IPS-18c (cell line): ENCODE data around the gene LRRFIP1.
"Not testable (repeated sequence)": the region's sequence is repeated elsewhere in the genome, so short reads cannot be mapped to it uniquely, and the experiment has no call there.

ENCODE experiments used
- H3K4me3 ChIP-seq: 2 replicates; pipeline ENCODE4 v1.7.0; 2013; ENCODE audit warnings: low read depth, mild to moderate bottlenecking, low read length, moderate library complexity; ENCODE audit not compliant: insufficient read depth
- H3K9me3 ChIP-seq: one replicate; pipeline ENCODE4 v1.6.1; 2013; ENCODE audit warnings: mild to moderate bottlenecking, low read length, moderate library complexity; ENCODE audit not compliant: control insufficient read depth, insufficient read depth

The LRRFIP1 gene

DNA sequence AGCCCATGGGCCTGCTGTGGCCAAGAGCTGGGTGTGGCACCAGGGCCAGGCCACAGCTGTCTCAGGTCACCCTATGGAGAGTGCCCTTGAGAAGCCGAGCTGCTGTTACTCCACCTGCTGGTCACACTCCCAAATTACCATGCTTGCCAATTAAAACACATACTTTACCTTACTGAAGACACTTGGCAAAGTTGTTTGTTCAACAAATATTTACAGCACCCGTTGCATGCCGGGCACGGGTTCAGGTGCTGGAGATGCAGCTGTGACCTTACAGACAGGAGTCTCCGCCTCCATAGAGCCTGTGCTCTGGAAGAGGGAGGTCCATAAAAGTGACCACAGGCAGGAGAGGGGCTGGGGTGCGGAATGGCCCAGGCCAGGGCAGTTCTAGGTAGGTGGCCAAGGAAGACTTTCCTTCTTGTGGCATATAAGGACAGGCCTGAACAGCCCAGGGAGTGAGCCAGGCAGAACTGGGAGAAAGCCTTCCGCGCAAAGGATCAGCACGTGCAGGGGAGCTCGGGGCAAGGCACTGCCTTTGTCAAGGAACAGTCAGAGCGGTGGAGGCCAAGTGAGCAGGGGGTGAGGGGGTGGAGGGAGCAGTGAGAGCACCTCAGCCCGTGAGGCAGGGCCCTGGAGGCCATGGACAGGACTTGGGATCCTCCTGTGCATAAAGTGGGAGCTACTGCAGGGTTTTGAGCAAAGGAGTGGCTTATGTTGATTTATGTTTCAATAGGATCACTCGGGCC is 147.6 kb downstream of the LRRFIP1 start:
- Histone ChIP-seq H3K9me3 (no peaks in the 10 kb centered on the region), H3K4me3 (no peak overlapping the region)

- H3K4me3 ChIP-seq, result no peak overlapping the region
- peaks cover 2% of the 10 kb centered on the region for H3K9me3 ChIP-seq
Measured at GRCh38 chr2:237779521-237779920, 152.1 kb downstream of the LRRFIP1 start.

GRCh38 chr2:237782181-237782580 is 154.8 kb downstream of the LRRFIP1 start:
- Histone ChIP-seq H3K4me3 (no peak overlapping the region), H3K9me3 (peaks cover 2% of the 10 kb centered on the region)

GRCh38 chr2:237783678-237784077 is 156.3 kb downstream of the LRRFIP1 start:
- H3K4me3 ChIP-seq, H3K9me3 ChIP-seq: not testable (repeated sequence)

DNA sequence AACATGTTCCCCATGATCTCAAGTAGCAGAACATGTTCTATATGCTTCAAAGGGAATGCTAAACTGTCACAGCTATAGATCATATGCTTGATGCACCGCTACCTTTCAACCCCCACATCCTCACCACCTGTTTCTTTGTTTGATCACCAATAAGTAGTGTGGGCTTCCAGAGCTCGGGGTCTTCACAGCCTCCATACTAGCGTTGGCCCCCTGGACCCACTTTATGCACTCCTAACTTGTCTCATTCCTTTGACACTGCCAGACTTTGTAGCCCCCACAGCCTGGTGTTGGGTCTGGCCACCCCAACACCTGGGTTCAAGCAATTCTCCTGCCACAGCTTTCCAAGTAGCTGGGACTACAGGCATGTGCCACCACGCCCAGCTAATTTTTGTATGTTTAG is 159.5 kb downstream of the LRRFIP1 start:
- no peak overlapping the region for H3K4me3 ChIP-seq
- peaks cover 2% of the 10 kb centered on the region for H3K9me3 ChIP-seq

GRCh38 chr2:237790353-237790752 is 163.0 kb downstream of the LRRFIP1 start:
- H3K4me3 ChIP-seq, result no peak overlapping the region
- H3K9me3 ChIP-seq, result no peaks in the 10 kb centered on the region

DNA sequence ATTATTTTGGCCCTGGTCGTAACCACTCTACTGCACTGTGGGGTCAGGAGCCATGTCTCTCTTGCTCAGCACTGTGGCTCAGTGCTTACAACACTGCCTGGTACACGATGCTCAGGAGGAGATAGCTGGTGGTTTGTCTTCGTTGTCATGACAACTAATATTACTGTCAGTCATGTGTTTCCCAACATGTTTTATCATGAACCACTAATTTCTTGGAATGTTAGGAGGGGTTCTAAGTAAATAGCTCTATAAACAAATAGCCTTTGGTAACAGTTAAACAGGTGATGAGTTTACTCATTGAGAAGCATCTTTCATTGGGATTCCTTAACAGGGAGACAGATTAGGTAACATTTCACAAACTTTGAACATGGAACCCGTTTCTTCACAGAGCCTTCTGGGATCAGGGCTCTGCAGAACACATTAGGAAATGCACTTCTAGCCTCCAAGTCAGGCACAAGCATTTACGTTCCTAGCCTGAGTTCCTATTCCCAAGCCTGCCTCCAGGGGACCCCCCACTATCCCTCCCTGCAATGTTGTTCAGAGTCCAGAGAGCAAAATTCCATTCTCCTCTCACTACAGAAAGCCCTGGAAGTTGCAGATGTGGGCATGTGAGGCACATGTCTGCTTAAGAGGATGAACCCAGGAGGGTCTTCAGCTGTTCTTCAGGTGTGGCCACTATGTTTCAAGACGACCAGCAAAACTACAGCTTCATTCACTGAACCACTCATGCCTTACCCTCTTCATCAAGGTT is 164.8 kb downstream of the LRRFIP1 start:
- Histone ChIP-seq H3K4me3 (no peak overlapping the region), H3K9me3 (no peaks in the 10 kb centered on the region)

DNA sequence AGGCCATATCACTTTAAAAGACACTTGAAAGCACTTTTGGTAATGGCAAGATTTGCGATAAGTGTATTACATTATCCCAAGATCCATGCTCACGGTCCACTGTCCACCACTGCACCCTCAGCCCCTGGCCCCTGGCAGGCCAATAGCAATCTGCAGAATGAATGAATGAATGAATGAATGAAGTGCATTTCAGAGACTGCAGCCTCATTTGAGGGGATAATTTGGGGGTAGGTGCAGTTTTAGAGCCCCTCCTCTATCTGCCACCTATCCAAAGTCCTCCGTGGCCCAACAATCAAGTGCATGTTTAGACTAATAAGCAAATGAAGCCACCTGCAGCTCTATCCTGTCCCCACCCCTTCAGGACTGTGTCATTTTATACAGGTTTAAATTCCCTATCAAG is 169.9 kb downstream of the LRRFIP1 start:
- H3K9me3 ChIP-seq, result no peaks in the 10 kb centered on the region
- no peak overlapping the region for H3K4me3 ChIP-seq

DNA sequence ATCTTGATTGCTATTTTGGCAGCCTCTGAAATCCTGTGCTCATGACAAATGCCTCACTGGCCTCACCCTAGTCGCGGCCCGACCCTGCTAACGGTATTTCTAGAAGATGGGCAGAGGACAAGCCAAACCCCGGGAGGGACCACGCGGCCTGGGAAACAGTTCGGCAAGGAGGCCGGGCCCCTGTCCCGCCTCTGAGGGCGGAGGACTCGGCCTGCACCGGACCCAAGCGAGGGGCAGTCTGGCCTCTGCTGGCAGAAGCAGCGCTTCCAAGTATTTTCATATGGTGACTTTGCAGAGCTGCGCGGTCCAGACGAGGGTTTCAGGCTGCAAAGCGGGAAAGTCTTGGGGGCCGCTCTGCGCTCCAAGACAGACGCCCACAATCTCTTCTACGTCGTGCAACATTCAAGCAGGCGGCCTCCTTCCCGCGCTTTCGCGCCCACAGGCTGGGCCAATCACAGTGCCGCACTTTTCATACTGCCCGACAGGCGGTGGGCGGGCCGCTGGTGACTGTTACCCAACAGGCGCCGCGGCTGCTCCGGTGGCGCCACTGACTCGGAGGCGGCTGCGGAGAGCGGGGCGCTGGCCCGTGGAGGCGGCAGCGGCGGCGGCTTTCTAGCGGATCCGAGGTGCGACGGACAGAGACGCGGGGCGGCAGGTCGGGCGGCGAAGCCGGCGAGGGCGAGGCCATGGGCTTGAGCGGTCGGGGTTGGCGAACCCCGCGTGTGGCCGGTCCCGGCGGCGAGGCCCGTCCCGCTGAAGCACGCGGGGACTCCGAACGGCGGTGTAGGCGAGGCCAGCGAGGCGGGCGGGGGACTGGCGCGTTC is 171.1 kb downstream of the LRRFIP1 start, which contains the start of gene RBM44:
Gene RBM44 (plus strand): TSS at position 544 of the 824 bp plus-strand sequence. CDS start 14,831 bp downstream, outside the sequence.
- H3K4me3 ChIP-seq, result no peak within 1 kb of the TSS
- H3K9me3 ChIP-seq, result no peaks in the 10 kb centered on the region

DNA sequence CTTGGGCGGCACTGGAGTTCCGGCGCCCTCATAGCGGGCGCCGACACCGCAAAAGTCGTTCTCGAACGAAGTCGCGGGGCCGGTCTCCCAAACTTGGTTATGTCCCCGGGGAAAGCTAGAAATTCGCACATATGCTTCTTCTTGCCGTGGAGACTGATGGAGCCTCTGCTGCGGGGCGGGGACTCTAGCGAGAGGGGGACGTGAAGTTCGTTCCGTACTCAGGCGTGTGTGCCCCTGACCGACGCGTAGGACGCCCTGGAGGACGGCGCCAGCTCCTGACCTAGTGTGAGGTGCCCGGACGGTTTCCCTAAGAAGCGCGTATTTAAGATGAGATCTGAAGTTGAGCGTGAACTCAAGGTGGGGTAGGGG is 171.7 kb downstream of the LRRFIP1 start:
- no peaks in the 10 kb centered on the region for H3K9me3 ChIP-seq
- H3K4me3 ChIP-seq, result no peak overlapping the region

- no peak overlapping the region for H3K4me3 ChIP-seq
Measured at GRCh38 chr2:237801466-237801865, 174.1 kb downstream of the LRRFIP1 start.

GRCh38 chr2:237806334-237806733 is 178.9 kb downstream of the LRRFIP1 start:
- no peak overlapping the region for H3K4me3 ChIP-seq
- H3K9me3 ChIP-seq, result no peaks in the 10 kb centered on the region

More at GRCh38 chr2:237801466-237801865, 174.1 kb downstream of the LRRFIP1 start:
- no peaks in the 10 kb centered on the region for H3K9me3 ChIP-seq

DNA sequence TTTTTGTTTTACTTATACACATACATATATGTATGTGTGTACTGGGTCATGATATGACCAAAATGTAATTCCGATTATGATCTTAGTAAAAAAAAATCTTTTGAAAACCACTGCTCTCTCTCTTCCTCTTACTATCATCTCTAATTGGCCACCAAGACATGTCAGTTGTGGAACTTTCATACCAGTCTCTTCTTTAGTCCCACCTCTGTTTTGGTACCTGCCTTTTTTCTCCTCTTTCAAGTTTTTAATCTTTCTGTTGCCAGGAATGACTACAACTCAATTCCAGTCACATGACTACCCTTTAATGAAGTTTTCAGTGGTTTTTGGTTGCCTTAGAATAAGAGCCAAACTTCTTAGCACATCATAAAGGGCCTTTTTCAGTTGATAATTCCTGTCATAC is 188.2 kb downstream of the LRRFIP1 start:
- H3K9me3 ChIP-seq, result no peaks in the 10 kb centered on the region

DNA sequence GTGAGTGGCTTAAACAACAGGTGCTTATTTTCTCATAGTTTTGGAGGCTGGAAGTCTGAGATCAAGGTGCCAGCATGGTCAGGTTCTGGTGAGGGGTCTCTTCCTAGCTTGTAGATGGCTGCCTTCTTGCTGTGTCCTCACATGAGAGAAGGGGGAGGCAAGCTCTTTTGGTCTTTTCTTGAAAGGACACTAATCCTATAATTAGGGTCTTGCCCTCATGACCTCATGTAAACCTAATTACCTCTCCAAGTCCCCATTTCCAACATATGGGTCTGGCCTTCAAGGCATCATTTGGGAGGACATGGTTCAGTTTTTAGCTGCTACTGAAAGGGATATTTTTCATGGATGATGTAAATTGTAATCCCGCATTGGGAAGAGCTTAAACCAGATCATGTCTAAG is 189.1 kb downstream of the LRRFIP1 start:
- Histone ChIP-seq H3K9me3 (no peaks in the 10 kb centered on the region), H3K4me3 (no peak overlapping the region)

More for the DNA sequence above, 188.2 kb downstream of the LRRFIP1 start:
- H3K4me3 ChIP-seq, result no peak overlapping the region

DNA sequence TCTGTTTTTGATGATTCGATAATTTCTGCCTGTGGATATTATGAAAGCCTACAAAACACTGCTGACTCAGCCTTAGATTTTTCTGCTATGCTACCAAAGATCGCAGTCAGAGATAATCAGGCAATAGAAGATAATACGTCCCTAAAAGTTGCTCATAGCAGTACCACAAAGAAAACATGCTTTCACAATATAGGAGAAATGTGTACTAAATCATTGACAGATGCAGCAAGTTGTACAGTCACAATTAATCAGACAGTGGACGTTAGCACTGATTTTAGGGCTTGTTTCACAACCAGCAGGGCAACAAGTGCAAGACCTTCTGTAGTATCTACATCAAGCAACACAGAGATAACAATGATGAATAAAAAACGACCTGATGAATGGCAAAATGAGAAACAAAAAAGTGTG is 190.7 kb downstream of the LRRFIP1 start:
- H3K9me3 ChIP-seq, result no peaks in the 10 kb centered on the region
- no peak overlapping the region for H3K4me3 ChIP-seq

DNA sequence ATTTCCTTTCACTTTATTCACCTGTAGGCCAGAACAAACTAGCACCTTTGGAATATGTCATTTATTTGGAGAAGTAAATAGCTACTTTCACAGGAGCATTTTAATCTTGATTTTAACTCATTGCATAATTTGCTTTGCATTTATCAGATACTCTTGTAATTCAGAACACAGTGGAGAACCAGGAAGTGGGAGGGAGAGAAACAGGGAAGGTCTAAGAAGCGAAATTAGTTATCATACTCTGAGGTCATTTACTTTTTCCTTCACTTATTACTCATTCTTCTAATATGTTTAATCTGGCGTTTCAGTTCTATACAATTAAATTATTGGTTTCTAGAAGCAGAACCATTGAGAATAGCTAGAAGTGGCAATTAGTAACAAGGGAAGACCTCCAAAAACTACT is 191.8 kb downstream of the LRRFIP1 start:
- Histone ChIP-seq H3K9me3 (no peaks in the 10 kb centered on the region), H3K4me3 (no peak overlapping the region)

DNA sequence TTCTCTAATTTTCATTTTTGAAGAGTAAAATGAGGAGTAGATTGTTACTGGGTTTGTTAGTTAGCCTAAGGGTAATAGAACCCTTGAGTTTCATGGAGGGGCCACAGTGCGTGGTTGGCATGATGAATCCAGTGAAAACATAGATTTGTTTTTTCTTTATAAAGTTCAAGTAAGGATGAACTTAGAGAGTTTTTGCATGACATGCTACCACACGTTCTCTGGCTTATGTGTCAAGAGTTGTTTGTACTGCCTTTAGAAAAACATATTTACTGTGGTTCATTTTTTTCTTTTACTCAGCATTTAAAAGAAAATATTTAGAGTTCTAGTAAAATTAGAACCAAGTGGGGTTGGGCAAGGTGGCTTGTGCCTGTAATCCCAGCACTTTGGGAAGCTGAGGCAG is 193.0 kb downstream of the LRRFIP1 start:
- Histone ChIP-seq H3K9me3 (no peaks in the 10 kb centered on the region), H3K4me3 (no peak overlapping the region)

DNA sequence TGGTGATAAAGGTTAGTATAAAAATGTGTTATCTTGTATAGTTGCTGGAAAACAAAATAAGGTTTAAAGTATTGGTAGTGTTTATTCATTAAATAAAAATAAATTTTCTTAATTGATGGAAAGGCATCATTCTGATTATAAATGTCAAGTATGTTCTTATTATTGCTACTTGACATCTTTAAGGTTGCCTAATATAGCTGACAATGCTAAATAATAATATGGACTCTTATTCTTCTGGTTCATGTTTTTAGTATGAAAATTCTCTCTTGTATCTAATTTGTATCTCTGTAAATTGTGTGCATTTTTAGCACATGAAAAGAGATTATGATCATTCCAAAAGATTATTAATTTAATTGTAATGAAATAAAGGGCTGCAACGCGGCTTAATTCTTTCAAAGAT is 196.2 kb downstream of the LRRFIP1 start:
- H3K4me3 ChIP-seq, result no peak overlapping the region
- H3K9me3 ChIP-seq, result no peaks in the 10 kb centered on the region
